ENCODE measurements around the gene LAMA5. TPM values are rescaled to one million over a fixed set of nuclear protein-coding genes. Genes with fewer than 3 reads are reported as not detected.

LAMA5 gene
- total RNA-seq, 1 experiment from 2014 or later = 171 TPM

- DNase-seq (ENCODE audit: extremely low read depth, low read depth) = no peak
Measured at GRCh38 chr20:62306414-62307187, 60.5 kb downstream of the LAMA5 start.

DNA sequence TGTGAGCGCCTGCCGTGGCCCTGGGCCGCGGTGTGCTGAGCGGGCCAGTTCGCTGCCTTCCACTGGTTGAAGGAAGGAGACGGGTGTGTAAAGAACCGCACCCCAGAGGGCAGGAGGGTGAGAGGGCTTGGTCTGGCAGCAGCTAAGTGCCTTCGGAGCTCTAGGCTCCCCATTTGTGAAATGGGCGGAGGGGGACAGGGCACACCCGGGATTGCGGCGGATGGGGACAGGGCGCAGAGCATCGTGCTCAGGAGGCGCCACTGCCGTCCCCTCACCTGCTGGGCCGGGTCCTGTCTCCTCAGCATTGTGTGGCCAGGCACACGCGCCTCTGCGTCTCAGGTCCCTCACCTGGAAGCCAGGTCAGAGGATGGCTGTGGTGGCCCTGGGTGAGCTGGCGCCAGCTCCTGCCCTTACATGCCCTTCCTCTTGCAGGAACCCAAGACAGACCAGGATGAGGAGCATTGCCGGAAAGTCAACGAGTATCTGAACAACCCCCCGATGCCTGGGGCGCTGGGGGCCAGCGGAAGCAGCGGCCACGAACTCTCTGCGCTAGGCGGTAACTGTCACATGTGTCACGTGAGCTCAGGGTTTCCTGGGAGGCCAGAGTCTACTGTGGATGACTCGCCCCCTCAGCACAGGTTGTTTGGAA, 61.2 kb downstream of the LAMA5 start:
- DNase-seq (ENCODE audit: extremely low read depth, low read depth) = no peak

GRCh38 chr20:62305149-62305764, 61.9 kb downstream of the LAMA5 start:
- peak; percentile 33 for DNase-seq (ENCODE audit: extremely low read depth, low read depth)

GRCh38 chr20:62304331-62305148, 62.6 kb downstream of the LAMA5 start:
- no peak for DNase-seq (ENCODE audit: extremely low read depth, low read depth)

- DNase-seq (ENCODE audit: extremely low read depth, low read depth) = no peak
Measured at GRCh38 chr20:62303340-62304226, 63.5 kb downstream of the LAMA5 start.

DNA sequence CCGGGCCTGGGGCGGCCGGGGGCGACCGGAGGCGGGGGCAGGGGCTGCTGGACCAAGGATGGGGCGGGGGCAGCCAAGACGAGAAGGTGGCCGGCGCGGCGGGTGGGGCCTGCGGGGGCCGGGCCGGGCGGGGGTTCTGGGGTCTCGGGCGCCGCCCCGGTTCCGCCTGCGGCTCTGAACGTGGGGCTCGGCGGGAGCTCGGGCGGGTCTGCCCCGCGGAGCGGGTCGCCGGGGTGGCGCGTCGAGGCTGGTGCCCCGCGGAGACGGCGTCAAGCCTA, 64.1 kb downstream of the LAMA5 start:
- DNase-seq (ENCODE audit: extremely low read depth, low read depth) = no peak

GRCh38 chr20:62302341-62303061, 64.6 kb downstream of the LAMA5 start, which contains the start of gene ADRM1:
ADRM1 (plus strand) TSS chr20:62302997; CDS start chr20:62303569, 572 bp downstream.
- DNase-seq (ENCODE audit: extremely low read depth, low read depth) = peak; percentile 95

GRCh38 chr20:62301773-62302340, 65.3 kb downstream of the LAMA5 start:
- DNase-seq (ENCODE audit: extremely low read depth, low read depth) = peak; percentile 97

DNA sequence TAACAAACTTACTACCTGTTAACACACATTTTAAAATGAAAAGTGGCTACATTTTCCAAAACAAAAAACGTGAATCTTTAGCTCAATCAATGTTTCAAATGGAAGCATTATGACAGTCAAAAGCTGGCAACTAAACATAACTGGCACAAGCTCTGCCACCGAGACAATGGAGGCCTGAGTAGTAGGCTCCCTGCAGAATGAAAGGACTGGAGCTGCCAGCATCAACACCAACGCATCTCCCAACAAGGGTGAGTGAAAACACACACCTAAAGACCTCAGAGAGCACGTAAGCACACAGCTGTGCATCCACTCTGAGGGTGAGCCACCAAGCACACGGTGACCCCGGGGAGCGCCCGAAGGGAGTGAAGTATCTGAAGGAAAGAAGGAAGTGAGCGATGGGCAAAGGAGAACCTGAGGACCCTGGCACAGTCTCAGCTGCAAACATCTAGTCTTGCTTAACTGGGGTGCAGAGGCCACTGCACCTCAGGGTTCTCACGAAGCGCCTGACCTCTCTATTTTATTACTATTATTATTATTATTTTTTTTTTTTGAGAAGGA, 65.9 kb downstream of the LAMA5 start:
- DNase-seq (ENCODE audit: extremely low read depth, low read depth) = no peak

- no peak for DNase-seq (ENCODE audit: extremely low read depth, low read depth)
Measured at GRCh38 chr20:62300319-62300718, 66.8 kb downstream of the LAMA5 start.

DNA sequence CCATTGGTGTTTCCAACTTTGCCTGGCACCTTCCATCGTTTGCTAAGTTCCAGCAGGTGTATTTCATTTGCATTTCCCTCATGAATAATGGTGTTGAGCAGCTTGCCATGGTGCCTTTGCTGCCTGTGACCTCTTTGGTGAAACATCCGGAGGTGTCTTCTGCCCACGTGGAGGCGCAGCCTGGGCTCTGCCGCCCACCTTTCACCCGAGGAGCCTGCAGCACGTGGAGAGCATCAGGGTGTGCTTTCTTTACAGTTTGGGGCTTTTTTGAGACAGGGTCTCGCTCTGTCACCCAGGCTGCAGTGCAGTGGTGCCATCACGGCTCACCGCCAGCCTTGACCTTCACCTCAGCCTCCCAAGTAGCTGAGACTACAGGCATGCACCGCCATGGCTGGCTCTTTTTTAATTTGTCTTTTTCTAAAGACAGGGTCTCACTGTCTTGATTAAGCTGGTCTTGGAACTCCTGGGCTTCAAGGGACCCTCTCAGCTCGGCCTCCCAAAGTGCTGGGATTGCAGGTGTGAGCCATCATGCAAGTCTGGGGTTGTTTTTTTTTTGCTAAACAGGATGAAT, 67.4 kb downstream of the LAMA5 start:
- DNase-seq (ENCODE audit: extremely low read depth, low read depth) = no peak

GRCh38 chr20:62298577-62299249, 68.4 kb downstream of the LAMA5 start:
- DNase-seq (ENCODE audit: extremely low read depth, low read depth) = no peak

- no peak for DNase-seq (ENCODE audit: extremely low read depth, low read depth)
Measured at GRCh38 chr20:62297449-62298227, 69.5 kb downstream of the LAMA5 start.

GRCh38 chr20:62296724-62297448, 70.2 kb downstream of the LAMA5 start:
- DNase-seq (ENCODE audit: extremely low read depth, low read depth) = no peak

GRCh38 chr20:62294516-62294915, 72.6 kb downstream of the LAMA5 start:
- no peak for DNase-seq (ENCODE audit: extremely low read depth, low read depth)

DNA sequence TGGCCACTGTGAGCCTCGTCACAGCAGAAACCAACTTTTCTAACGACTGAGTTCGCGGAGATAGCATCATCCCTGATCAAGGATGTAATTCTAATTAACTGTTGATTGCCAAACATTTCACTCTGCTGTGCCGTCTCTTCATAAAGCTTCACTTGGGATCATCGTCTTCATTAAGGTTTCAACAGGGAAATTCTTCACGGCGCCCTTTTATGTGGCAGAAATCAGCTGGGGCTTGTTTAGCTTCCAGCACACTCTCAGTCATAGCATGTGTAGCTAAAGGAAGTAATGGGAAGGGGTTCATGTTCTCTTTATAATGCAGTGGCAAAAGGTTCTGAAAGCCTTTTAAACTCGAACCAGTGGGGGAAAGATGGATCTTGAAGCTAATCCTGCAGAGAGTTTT, 73.2 kb downstream of the LAMA5 start:
- no peak for DNase-seq (ENCODE audit: extremely low read depth, low read depth)

Data from NCI-H460 (cell line).